Stimulated activated CD8-positive, alpha-beta memory T cell treated with anti-CD3 and anti-CD28 coated beads, Interleukin-4, amount 100 ng/mL, for 4 hours (primary cell): ENCODE measurements around the gene NSF.
"Not testable (repeated sequence)": the region's sequence is repeated elsewhere in the genome, so short reads cannot be mapped to it uniquely, and the experiment has no call there.

Experiments
- DNase-seq, 2 donors: peaks; one replicate each; pipeline ENCODE4 v3.0.0-alpha.2; 2020; ENCODE audit warnings: low read depth in 2 of 2, low spot score in 1 of 2

Gene NSF

GRCh38 chr17:46773221-46773605 lies 182.7 kb downstream of the NSF start:
- DNase-seq: no peak

- no peak for DNase-seq
These were observed 183.2 kb downstream of the NSF start for GRCh38 chr17:46773676-46774075.

- DNase-seq: no peak
These were observed 183.8 kb downstream of the NSF start for GRCh38 chr17:46774108-46774737.

GRCh38 chr17:46776298-46777005 lies 186.0 kb downstream of the NSF start:
- no peak for DNase-seq

- DNase-seq: no peak
These were observed 187.8 kb downstream of the NSF start for GRCh38 chr17:46777943-46778915.

GRCh38 chr17:46780003-46780373 lies 189.5 kb downstream of the NSF start:
- DNase-seq: no peak

- no peak for DNase-seq
These were observed 191.9 kb downstream of the NSF start for GRCh38 chr17:46782250-46782953.

GRCh38 chr17:46783031-46783593 lies 192.6 kb downstream of the NSF start:
- DNase-seq: no peak

- no peak for DNase-seq
These were observed 195.2 kb downstream of the NSF start for GRCh38 chr17:46785696-46786095.

- no peak for DNase-seq
These were observed 197.0 kb downstream of the NSF start for GRCh38 chr17:46787478-46787877.

GRCh38 chr17:46788300-46788699 lies 197.8 kb downstream of the NSF start:
- DNase-seq: no peak

GRCh38 chr17:46788796-46789195 lies 198.3 kb downstream of the NSF start:
- DNase-seq: no peak

- no peak for DNase-seq
These were observed 199.1 kb downstream of the NSF start for GRCh38 chr17:46789610-46790009.

- no peak for DNase-seq
These were observed 199.7 kb downstream of the NSF start for GRCh38 chr17:46790216-46790615.

- DNase-seq: no peak
These were observed 201.1 kb downstream of the NSF start for GRCh38 chr17:46791531-46791930.

- no peak for DNase-seq
These were observed 201.6 kb downstream of the NSF start for GRCh38 chr17:46792071-46792470.

GRCh38 chr17:46793023-46793422 lies 202.6 kb downstream of the NSF start:
- DNase-seq: not testable (repeated sequence)

- no peak for DNase-seq
These were observed 203.1 kb downstream of the NSF start for GRCh38 chr17:46793541-46793940.

GRCh38 chr17:46794318-46794717 lies 203.8 kb downstream of the NSF start:
- DNase-seq: no peak

- no peak for DNase-seq
These were observed 205.0 kb downstream of the NSF start for GRCh38 chr17:46795379-46795952.

GRCh38 chr17:46796084-46796483 lies 205.6 kb downstream of the NSF start:
- DNase-seq: no peak
